GM06990 (cell line): Measurements from ENCODE around the gene MIS12.
A peak's percentile ranks its signal among the peaks of the same experiment; 100 is the strongest.

Experiments used
- DNase-seq: peaks from one replicate; pipeline ENCODE4 v3.0.0-alpha.2; 2011; ENCODE audit not compliant: insufficient read length; ENCODE audit errors: extremely low read depth
- H3K27me3 ChIP-seq: replicated peaks from 2 replicates; pipeline ENCODE4 v1.6.0; 2011; ENCODE audit warnings: low read length; ENCODE audit not compliant: control insufficient read depth, insufficient read depth
- H3K36me3 ChIP-seq: 2 replicates; pipeline ENCODE4 v1.5.1; 2011; ENCODE audit warnings: low read length; ENCODE audit not compliant: control insufficient read depth, insufficient read depth
- H3K4me3 ChIP-seq: replicated peaks from 2 replicates; pipeline ENCODE4 v1.5.1; 2011; ENCODE audit warnings: low read depth, mild to moderate bottlenecking, control low read depth, low read length
- TF ChIP-seq, protein P1 (sequence below): IDR thresholded peaks from 2 replicates; pipeline ENCODE4 v1.5.1; 2011; ENCODE audit warnings: low read length, control low read depth, mild to moderate bottlenecking, inconsistent platforms; ENCODE audit not compliant: insufficient read depth, poor library complexity, severe bottlenecking

Gene MIS12

DNA sequence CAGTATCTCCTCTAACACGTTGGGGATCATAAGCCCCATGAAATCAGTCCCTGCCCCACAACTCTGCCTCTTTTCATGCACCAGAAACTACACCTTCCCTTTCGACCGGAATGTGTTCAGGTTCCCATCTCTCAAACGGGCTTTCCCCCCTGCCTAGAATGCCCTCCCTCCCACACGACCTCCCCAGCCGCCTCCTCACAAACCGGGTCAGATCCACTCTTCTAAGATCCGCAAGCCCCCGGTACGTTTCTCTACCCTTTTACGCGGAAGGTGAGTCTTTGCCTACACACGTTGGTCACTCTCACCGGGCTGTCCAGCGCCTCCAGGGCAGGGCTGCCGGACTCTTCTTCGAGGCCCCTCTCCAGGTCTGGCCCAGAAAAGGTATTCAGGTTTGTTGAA lies 18.3 kb upstream of the MIS12 start:
- peak overlapping the region; percentile 98 for H3K4me3 ChIP-seq
- peaks cover 6% of the 10 kb centered on the region for H3K36me3 ChIP-seq
- no peak for DNase-seq
- no peaks in the 10 kb centered on the region for H3K27me3 ChIP-seq
- TF ChIP-seq, protein P1, sequence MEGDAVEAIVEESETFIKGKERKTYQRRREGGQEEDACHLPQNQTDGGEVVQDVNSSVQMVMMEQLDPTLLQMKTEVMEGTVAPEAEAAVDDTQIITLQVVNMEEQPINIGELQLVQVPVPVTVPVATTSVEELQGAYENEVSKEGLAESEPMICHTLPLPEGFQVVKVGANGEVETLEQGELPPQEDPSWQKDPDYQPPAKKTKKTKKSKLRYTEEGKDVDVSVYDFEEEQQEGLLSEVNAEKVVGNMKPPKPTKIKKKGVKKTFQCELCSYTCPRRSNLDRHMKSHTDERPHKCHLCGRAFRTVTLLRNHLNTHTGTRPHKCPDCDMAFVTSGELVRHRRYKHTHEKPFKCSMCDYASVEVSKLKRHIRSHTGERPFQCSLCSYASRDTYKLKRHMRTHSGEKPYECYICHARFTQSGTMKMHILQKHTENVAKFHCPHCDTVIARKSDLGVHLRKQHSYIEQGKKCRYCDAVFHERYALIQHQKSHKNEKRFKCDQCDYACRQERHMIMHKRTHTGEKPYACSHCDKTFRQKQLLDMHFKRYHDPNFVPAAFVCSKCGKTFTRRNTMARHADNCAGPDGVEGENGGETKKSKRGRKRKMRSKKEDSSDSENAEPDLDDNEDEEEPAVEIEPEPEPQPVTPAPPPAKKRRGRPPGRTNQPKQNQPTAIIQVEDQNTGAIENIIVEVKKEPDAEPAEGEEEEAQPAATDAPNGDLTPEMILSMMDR, result no peak

DNA sequence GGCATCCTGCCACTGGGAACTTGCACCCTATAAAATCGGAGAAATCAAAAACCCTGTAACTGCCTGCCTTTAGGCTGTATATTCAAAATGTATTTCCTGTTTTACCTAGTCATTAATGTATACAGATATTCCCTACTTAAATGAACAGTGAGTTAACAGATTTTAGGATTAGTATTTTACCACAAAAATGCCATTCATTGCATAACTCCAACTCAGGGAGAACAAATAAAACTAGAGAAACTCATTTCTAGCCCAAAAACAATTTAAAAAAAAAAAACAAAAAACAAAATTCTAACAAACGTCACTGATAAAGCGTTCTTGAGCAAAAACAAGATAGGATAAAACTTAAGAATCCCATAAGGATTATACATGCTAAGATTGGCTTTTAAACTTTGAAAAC lies 13.9 kb upstream of the MIS12 start:
- Histone ChIP-seq H3K4me3 (no peak overlapping the region), H3K36me3 (peaks cover 5% of the 10 kb centered on the region), H3K27me3 (no peaks in the 10 kb centered on the region)
- no peak for DNase-seq
- TF ChIP-seq, protein P1, result no peak

DNA sequence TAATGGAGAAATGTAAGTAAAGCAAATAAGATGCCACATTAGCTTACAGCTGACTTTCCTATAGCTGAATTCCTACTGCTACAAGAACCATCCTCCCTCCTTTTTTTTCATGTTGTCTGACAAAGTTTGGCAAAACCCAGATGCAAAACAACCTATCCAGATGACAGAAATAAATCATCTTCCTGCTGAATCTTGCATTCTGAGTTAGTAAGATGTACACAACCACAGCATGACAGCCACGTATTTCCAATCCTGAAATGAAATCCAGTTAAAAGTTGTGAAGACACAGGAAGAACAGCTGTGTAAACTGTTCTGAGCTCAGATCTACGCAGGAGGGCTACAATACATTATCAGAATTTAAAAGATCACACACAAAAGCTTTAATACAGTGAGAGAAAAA lies 12.5 kb upstream of the MIS12 start:
- TF ChIP-seq, protein P1, result no peak
- no peak for DNase-seq
- H3K36me3 ChIP-seq, result peaks cover 11% of the 10 kb centered on the region
- H3K4me3 ChIP-seq, result no peak overlapping the region
- H3K27me3 ChIP-seq, result no peaks in the 10 kb centered on the region

DNA sequence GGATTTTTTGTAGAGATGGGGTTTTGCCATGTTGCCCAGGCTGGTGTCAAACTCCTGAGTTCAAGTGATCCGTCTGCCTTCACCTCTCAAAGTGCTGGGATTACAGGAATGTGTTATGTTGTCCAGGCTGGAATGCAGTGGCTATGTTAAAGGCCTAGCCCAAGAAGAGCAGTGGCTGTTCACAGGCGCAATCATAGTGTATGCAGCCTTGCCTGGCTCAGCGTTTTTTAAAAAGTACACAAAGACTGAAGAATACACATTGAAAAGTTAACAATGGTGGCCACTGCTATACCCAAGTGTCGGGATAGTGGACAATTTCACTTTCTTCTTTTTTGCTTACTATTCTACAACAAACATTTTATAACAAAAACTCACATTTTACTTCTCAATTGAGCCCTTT lies 7.4 kb upstream of the MIS12 start:
- Histone ChIP-seq H3K27me3 (no peaks in the 10 kb centered on the region), H3K36me3 (peaks cover 17% of the 10 kb centered on the region), H3K4me3 (no peak overlapping the region)
- no peak for DNase-seq
- TF ChIP-seq, protein P1, result no peak

DNA sequence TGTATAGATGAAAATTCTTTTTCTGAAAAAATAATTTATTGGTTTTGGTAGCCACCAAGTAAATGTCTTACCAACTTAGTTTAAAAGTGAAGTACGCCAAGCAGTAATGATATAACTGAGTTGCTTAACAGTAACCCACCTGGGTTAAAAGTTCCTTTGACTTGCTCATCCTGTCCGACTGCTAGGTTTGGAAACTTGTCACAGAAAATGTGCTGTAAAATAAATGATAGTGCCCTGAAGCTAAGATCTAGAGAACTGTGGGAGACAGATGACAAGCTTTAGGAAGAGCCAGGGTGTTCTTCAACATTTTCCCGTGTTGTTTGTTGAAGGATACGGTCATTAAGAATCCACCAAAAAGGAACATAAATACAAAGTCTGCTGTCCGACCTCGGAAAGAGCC lies 5.4 kb upstream of the MIS12 start:
- DNase-seq, result no peak
- no peak overlapping the region for H3K4me3 ChIP-seq
- peaks cover 18% of the 10 kb centered on the region for H3K36me3 ChIP-seq
- no peaks in the 10 kb centered on the region for H3K27me3 ChIP-seq
- TF ChIP-seq, protein P1, result no peak

DNA sequence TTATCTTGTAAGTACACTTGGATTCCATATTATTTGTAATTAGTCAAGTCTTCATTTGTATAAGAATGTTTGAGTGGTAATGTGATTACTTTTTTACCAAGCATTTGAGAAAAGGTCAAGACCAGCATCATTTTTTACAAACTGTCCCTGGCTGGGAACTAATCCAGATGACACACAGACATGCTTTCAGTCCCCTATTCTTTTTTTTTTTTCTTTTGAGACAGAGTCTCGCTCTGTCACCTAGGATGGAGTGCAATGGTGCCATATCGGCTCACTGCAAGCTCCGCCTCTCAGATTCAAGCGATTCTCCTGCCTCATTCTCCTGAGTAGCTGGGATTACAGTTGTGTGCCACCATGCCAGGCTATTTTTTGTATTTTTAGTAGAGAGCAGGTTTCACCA lies 4.9 kb upstream of the MIS12 start:
- TF ChIP-seq, protein P1, result no peak
- no peaks in the 10 kb centered on the region for H3K27me3 ChIP-seq
- no peak overlapping the region for H3K4me3 ChIP-seq
- peaks cover 18% of the 10 kb centered on the region for H3K36me3 ChIP-seq
- DNase-seq, result no peak
